HUDEP-2 (cell line): ENCODE results near the gene RAD9A.

Source experiments
- DNase-seq, 76 experiments: peaks; one replicate each; lab custom pipeline; 2025; ENCODE audit not compliant: unreplicated experiment in 76 of 76; lab: John Stamatoyannopoulos, UW

RAD9A gene

GRCh38 chr11:67356864-67357561 lies 34.8 kb upstream of the RAD9A start:
- DNase-seq = peak in 68 of 76 experiments; percentile 16 to 79 (median 48)

GRCh38 chr11:67357831-67358670 lies 33.7 kb upstream of the RAD9A start:
- no peak for DNase-seq

- no peak for DNase-seq
These were observed 27.6 kb upstream of the RAD9A start for GRCh38 chr11:67364169-67364568.

GRCh38 chr11:67364783-67365722 lies 26.7 kb upstream of the RAD9A start:
- no peak for DNase-seq

GRCh38 chr11:67365736-67366444 lies 25.9 kb upstream of the RAD9A start:
- DNase-seq = no peak

- DNase-seq = no peak
These were observed 25.2 kb upstream of the RAD9A start for GRCh38 chr11:67366546-67366945.

- DNase-seq = peak in 68 of 76 experiments; percentile 24 to 86 (median 66)
These were observed 24.6 kb upstream of the RAD9A start for GRCh38 chr11:67366961-67367760.

- peak in 1 of 76 experiments; percentile 16 for DNase-seq
These were observed 24.0 kb upstream of the RAD9A start for GRCh38 chr11:67367761-67368227.

- DNase-seq = no peak
These were observed 23.2 kb upstream of the RAD9A start for GRCh38 chr11:67368621-67369020.

GRCh38 chr11:67369275-67369674 lies 22.5 kb upstream of the RAD9A start:
- DNase-seq = no peak

GRCh38 chr11:67369801-67370284 lies 21.9 kb upstream of the RAD9A start:
- no peak for DNase-seq

- no peak for DNase-seq
These were observed 21.3 kb upstream of the RAD9A start for GRCh38 chr11:67370351-67371076.

- peak in 31 of 76 experiments; percentile 7 to 57 (median 32) for DNase-seq
These were observed 20.4 kb upstream of the RAD9A start for GRCh38 chr11:67371189-67371910.

GRCh38 chr11:67371911-67372320 lies 19.9 kb upstream of the RAD9A start:
- DNase-seq = no peak

- DNase-seq = no peak
These were observed 19.3 kb upstream of the RAD9A start for GRCh38 chr11:67372321-67372992.

- peak in 24 of 76 experiments; percentile 10 to 51 (median 30) for DNase-seq
These were observed 18.7 kb upstream of the RAD9A start, which contains the start of gene CLCF1 for GRCh38 chr11:67372993-67373647. Gene CLCF1 (minus strand): TSS chr11:67373598. CDS start chr11:67373539, 59 bp downstream.
